Esophagus squamous epithelium (tissue), 4 donors: ENCODE results near the gene YLPM1.

Source experiments
- CTCF ChIP-seq, 6 experiments: fragments of 450-650 bp in 4 of 6; fragments of 200-600 bp in 2 of 6; sonication (generic) in 2 of 6; IDR thresholded peaks; one replicate each; pipeline ENCODE4 v1.5.1; 2016 to 2019; ENCODE audit warnings: antibody characterized with exemption in 6 of 6, mild to moderate bottlenecking in 4 of 6, moderate library complexity in 4 of 6
- POLR2A ChIP-seq, 4 donors: fragments of 450-650 bp; IDR thresholded peaks; one replicate each; pipeline ENCODE4 v1.6.1; 2017; ENCODE audit warnings: antibody characterized with exemption in 4 of 4, mild to moderate bottlenecking in 4 of 4, moderate library complexity in 3 of 4

GRCh38 chr14:74807853-74808545, 44.9 kb downstream of the YLPM1 start:
- no peak for TF ChIP-seq POLR2A (IDR thresholded peaks at IDR 0.05)
- TF ChIP-seq CTCF (IDR thresholded peaks at IDR 0.05): no peak
